Testis (tissue), 3 donors: ENCODE data around the gene KCND3. TPM values are rescaled to one million over a fixed set of nuclear protein-coding genes. Genes with fewer than 3 reads are reported as not detected.

Experiments
- DNase-seq: peaks from one replicate; pipeline ENCODE4 v3.0.0-alpha.2; 2019
- H3K27ac ChIP-seq, 2 donors: fragments of 200-600 bp; sonication (generic); one replicate each; pipeline ENCODE4 v1.5.1; 2019
- H3K27me3 ChIP-seq: fragments of 200-600 bp; sonication (generic); one replicate; pipeline ENCODE4 v1.5.1; 2019
- H3K36me3 ChIP-seq: fragments of 200-600 bp; sonication (generic); one replicate; pipeline ENCODE4 v1.5.1; 2017; ENCODE audit warnings: low read depth; ENCODE audit errors: missing control alignments
- H3K4me1 ChIP-seq: fragments of 200-600 bp; sonication (generic); one replicate; pipeline ENCODE4 v1.5.1; 2019
- H3K4me3 ChIP-seq, 2 donors: fragments of 200-600 bp; sonication (generic); one replicate each; pipeline ENCODE4 v1.5.1; 2017 to 2019
- H3K9me3 ChIP-seq: fragments of 200-600 bp; sonication (generic); one replicate; pipeline ENCODE4 v1.5.1; 2017
- POLR2A ChIP-seq: fragments of 450-650 bp; IDR thresholded peaks from one replicate; pipeline ENCODE4 v1.6.1; 2017; ENCODE audit warnings: antibody characterized with exemption, mild to moderate bottlenecking, moderate library complexity
- WGBS, 2 donors: methylation state at CpG; one replicate each; pipeline ENCODE4 v1.1.5; 2018; 5-methylcytosine and 5-hydroxymethylcytosine counted together
- intact Hi-C: fragments of 100-400 bp; cut with DNase I; formaldehyde crosslinking; loops from one replicate; pipeline ENCODE4 v1.15.1; 2023; ENCODE audit warnings: low total_unique reads
- polyA plus RNA-seq: library from polyadenylated mRNA; stranded (reverse); fragments of 350-450 nt; fragmentation: Illumina TruSeq; extraction: RNeasy Lipid Tissue Mini Kit (QIAGEN cat#74804); gene quantifications from one replicate; pipeline ENCODE4 v1.2.3, GENCODE V29; 2014; ENCODE audit warnings: low read depth, low replicate concordance; ENCODE audit not compliant: insufficient read depth
- total RNA-seq, 2 donors: library from RNA; depleted of rRNA; stranded (reverse); fragments of >200 nt; gene quantifications; one replicate each; pipeline ENCODE4 v1.2.3, GENCODE V29; 2016
- TF ChIP-seq, protein P1 (sequence below), 3 experiments: fragments of 450-650 bp in 2 of 3; fragments of 200-600 bp in 1 of 3; sonication (generic) in 1 of 3; IDR thresholded peaks; one replicate each; pipeline ENCODE4 v1.5.1; 2016 to 2019; ENCODE audit warnings: antibody characterized with exemption in 3 of 3, mild to moderate bottlenecking in 2 of 3, moderate library complexity in 1 of 3

Gene KCND3
- total and polyA plus RNA-seq, 3 donors from 2014 or later: 5.5 to 6.6 (median 6.0) TPM

DNA sequence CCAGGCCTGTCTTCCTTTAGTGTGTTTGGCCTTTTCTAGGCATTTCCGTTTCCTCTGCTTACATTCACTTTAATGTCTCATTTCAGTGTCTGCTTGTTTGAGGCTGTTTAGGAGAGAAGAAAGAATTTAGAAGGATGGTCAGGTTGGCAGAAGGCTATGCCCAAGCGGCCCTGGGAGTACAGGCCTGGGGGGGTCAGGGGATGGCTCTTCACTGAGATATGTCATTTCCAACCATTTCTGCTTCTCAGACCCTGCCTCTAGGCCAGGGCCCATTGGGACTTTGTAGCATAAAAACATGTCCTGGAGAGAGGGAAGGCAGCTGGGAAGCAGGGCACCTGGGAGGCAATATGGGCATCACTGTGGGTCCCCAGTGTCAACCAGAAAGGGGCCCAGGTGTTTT is 147.7 kb downstream of the KCND3 start:
- H3K27ac ChIP-seq: no peak overlapping the region
- H3K4me1 ChIP-seq: no peaks in the 10 kb centered on the region
- intact Hi-C loops: no loop called here
- no peak for DNase-seq
- WGBS, 2 donors: 85 to 94% methylated on average over 2 of the region's 2 CpGs
- no peaks in the 10 kb centered on the region for H3K36me3 ChIP-seq
- H3K4me3 ChIP-seq: no peak overlapping the region
- TF ChIP-seq POLR2A: no peak
- TF ChIP-seq, protein P1, sequence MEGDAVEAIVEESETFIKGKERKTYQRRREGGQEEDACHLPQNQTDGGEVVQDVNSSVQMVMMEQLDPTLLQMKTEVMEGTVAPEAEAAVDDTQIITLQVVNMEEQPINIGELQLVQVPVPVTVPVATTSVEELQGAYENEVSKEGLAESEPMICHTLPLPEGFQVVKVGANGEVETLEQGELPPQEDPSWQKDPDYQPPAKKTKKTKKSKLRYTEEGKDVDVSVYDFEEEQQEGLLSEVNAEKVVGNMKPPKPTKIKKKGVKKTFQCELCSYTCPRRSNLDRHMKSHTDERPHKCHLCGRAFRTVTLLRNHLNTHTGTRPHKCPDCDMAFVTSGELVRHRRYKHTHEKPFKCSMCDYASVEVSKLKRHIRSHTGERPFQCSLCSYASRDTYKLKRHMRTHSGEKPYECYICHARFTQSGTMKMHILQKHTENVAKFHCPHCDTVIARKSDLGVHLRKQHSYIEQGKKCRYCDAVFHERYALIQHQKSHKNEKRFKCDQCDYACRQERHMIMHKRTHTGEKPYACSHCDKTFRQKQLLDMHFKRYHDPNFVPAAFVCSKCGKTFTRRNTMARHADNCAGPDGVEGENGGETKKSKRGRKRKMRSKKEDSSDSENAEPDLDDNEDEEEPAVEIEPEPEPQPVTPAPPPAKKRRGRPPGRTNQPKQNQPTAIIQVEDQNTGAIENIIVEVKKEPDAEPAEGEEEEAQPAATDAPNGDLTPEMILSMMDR (IDR thresholded peaks at IDR 0.05): no peak
- H3K27me3 ChIP-seq: no peaks in the 10 kb centered on the region
- H3K9me3 ChIP-seq: no peaks in the 10 kb centered on the region

DNA sequence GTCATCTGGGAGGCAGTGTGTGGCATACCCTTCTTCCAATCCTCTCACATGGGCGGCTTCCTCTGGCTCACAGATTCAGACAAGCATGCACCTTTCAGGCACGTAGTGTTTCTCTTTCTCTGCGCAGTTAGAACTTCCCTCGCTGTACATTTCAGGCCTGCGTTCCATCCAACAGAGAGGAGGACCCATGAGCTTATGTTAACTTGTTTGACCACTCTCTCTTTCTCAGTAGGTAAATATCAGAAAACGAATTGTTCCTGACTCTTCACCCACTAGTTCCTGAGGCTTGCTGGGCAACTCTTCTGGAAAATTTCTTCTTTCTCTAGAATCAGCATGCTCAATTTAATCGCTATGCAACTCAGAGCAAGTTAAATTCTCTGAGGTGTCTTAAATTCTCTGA is 148.3 kb downstream of the KCND3 start:
- H3K27me3 ChIP-seq: no peaks in the 10 kb centered on the region
- H3K36me3 ChIP-seq: no peaks in the 10 kb centered on the region
- TF ChIP-seq POLR2A: no peak
- TF ChIP-seq, protein P1 (IDR thresholded peaks at IDR 0.05): no peak
- no peaks in the 10 kb centered on the region for H3K4me1 ChIP-seq
- no peaks in the 10 kb centered on the region for H3K9me3 ChIP-seq
- 86 to 93% methylated on average over 7 of the region's 7 CpGs for WGBS, 2 donors
- DNase-seq: no peak
- intact Hi-C loops: no loop called here
- H3K4me3 ChIP-seq: no peak overlapping the region
- H3K27ac ChIP-seq: no peak overlapping the region

DNA sequence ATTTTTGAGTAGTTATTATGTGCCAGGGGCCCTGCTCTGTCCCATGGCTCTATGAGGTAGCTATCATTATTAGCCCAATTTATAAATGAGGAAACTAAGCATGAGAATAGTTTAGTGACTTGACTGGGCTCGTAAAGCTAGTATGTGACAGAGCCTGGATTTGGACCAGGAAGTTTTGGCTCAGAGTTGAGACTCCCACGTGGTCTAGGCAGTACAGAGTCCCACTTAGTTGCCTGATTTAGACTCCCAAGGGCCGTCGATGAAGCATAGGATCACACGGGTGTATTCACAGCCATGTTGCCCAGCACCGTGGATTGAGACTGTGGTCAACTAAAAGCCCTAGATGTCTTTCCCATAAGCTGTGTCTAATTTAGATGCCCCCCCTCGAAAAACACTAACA is 152.1 kb downstream of the KCND3 start:
- Histone ChIP-seq H3K27ac (no peak overlapping the region), H3K27me3 (no peaks in the 10 kb centered on the region), H3K4me3 (no peak overlapping the region), H3K4me1 (no peaks in the 10 kb centered on the region), H3K9me3 (no peaks in the 10 kb centered on the region), H3K36me3 (no peaks in the 10 kb centered on the region)
- intact Hi-C loops: no loop called here
- DNase-seq: no peak
- TF ChIP-seq, protein P1 (IDR thresholded peaks at IDR 0.05): no peak
- TF ChIP-seq POLR2A: no peak
- 73 to 89% methylated on average over 7 of the region's 7 CpGs for WGBS, 2 donors

DNA sequence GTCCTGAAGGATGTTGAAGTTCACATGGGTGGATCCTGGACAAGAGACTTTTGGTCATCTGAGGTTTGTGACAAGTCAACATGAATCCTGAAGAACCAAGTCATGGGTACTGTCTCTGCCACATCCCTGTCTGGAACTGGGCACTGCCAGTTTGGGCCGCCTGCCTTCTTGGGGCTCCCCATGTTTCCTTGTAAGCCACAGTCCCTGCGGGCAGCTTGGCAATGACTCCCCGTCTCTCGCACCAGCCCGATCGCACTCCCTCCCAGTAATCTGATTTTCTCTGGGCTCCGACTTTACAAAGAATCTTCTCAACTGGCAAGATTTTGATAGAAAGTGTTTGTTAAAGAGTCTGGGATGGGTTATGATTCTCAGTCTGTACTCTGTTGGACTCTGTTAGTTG is 153.4 kb downstream of the KCND3 start:
- Histone ChIP-seq H3K27ac (no peak overlapping the region), H3K4me3 (no peak overlapping the region), H3K36me3 (no peaks in the 10 kb centered on the region), H3K27me3 (no peaks in the 10 kb centered on the region), H3K9me3 (no peaks in the 10 kb centered on the region), H3K4me1 (no peaks in the 10 kb centered on the region)
- 98% methylated on average over 7 of the region's 7 CpGs for WGBS, 2 donors
- no peak for DNase-seq
- intact Hi-C loops: no loop called here
- no peak for TF ChIP-seq POLR2A

DNA sequence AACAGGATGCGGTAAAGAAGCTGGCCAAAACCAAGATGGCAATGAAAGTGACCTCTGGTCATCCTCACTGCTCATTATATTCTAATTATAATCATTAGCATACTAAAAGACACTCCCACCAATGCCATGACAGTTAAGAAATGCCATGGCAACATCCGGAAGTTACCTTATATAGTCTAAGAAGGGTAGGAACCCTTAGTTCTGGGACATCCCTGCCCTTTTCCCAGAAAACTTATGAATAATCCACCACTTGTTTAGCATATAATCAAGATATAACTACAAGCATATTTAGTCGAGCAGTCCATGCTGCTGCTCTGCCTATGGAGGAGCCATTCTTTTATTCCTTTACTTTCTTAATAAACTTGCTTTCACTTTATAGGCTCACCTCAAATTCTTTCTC is 154.0 kb downstream of the KCND3 start:
- WGBS, 2 donors: 81 to 86% methylated on average over 3 of the region's 3 CpGs
- Histone ChIP-seq H3K27me3 (no peaks in the 10 kb centered on the region), H3K4me1 (no peaks in the 10 kb centered on the region), H3K27ac (no peak overlapping the region), H3K4me3 (no peak overlapping the region), H3K9me3 (no peaks in the 10 kb centered on the region), H3K36me3 (no peaks in the 10 kb centered on the region)
- intact Hi-C loops: no loop called here
- TF ChIP-seq, protein P1 (IDR thresholded peaks at IDR 0.05): no peak
- no peak for TF ChIP-seq POLR2A
- DNase-seq: no peak
